ENCODE data around the gene ANKRD44.

- TF ChIP-seq CTCF (IDR thresholded peaks at IDR 0.05; ENCODE audit: borderline replicate concordance, extremely low read depth, low read length, poor library complexity, severe bottlenecking), result no peak
- TF ChIP-seq EZH2 (IDR thresholded peaks at IDR 0.05; ENCODE audit: borderline replicate concordance, low read depth, low read length, severe bottlenecking), result no peak
These were observed 256.1 kb downstream of the ANKRD44 start for GRCh38 chr2:197054437-197054836.
